Measurements from ENCODE around the gene ODAPH.
A peak's percentile ranks its signal among the peaks of the same experiment; 100 is the strongest.
"Not testable (repeated sequence)": the region's sequence is repeated elsewhere in the genome, so short reads cannot be mapped to it uniquely, and the experiment has no call there.

ODAPH gene, protein sequence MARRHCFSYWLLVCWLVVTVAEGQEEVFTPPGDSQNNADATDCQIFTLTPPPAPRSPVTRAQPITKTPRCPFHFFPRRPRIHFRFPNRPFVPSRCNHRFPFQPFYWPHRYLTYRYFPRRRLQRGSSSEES

DNA sequence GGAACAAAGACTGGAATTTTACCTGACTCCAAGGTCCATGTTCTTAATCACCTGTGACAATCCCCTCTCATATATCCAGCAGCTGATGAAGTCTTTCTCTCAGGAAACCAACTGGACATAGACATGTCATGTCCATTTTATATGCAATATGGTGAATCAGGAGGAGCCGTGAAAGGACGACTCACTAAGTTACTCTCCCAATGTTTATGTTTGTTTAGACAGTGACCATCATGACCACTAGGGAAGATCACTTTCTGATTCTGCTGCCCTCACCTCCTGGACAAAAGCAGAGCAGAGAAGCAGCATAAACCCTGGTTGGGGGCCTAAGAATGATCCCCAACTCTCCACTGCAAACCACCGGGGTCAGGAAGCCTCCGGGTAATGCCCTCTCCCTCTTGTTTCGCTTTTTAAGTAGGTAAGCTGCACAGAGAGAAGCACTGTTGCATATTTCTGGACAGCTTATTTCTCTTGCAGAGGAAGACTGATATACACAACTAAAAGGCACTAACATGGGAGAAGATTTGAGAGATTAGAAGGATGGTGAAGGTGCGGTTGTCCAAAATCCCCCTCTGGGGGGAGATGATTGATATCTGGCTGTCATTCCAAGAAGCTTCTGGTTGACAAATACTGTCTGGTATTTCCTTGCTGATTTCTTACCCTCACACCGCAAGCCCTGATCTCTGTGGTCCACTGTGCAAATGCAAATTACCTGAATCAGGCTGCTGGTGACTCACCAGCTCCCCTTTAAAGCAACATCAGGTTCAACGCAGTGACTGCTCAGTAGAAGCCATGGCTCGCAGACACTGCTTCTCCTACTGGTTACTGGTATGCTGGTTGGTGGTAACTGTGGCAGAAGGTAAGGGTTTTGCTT, at the start of gene ODAPH:
Gene ODAPH, plus strand, starts transcription at position 773 of the 871 bp plus-strand sequence. Its CDS starts 17 bp downstream, at position 790.
- DNase-seq = no peak

DNA sequence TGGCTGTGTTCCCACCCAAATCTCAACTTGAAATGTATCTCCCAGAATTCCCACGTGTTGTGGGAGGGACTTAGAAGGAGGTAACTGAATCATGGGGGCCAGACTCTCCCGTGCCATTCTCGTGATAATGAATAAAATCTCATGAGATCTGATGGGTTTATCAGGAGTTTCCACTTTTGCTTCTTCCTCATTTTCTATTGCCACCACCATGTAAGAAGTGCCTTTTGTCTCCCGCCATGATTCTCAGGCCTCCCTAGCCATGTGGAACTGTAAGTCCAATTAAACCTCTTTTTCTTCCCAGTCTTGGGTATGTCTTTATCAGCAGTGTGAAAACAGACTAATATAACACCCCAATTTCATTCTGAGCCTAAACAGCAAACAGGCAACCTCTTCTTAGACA, 46.3 kb upstream of the ODAPH start:
- DNase-seq = not testable (repeated sequence)

DNA sequence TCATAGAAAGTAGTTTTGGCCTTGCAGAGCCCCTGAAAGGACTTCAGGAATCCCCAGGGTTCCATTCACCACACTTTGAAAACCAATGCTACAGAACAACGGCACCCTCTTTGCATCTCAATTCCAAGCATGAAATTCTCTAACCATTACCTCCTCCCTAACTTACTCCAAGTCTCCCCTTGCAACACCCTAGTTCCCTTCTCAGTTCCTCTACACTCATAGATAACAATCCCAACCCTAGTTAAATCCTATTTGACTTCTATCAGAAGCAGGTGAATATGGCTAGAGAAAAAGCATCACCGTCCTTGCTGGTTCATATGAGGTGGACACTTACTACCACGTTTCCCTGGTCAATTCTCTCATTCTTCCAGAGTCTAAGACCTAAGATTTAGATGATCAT, 44.0 kb upstream of the ODAPH start:
- no peak for DNase-seq

DNA sequence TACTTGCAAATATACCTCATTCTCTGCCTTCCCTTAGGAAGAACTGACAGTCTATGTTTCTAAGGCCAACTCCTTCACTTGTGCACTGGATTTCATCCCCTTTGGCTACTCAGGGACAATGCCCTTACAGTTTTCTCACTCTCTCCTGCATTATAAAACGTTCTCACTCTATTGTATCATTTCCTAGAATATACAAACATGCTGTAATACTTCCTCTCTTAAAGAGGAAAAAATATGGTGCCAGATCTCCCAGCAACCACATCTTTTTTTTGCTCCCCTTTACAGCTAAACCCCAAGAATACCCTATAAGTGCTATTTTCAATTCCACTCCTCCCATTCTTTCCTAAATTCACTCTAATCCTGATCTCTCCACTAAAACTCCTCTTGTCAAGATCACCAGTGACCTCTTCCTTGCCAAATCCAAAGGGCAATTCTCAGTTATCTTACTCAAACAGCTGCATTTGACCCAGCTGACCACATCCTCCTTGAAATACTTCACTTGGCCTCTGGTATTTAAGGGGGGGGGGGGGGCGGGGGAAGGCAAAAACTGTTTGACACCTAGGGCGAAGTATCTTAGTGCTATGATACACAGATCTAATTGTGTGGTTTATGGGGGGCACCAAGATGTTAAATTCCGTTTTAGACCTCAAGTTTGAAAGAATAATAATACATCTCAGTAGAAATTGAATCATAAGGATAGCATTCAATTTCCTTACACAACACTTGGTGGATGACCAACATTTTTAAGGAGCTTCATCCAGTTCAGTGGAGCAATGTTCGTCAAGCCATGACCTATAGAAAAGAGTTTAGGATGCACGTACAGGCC, 43.3 kb upstream of the ODAPH start:
- no peak for DNase-seq

DNA sequence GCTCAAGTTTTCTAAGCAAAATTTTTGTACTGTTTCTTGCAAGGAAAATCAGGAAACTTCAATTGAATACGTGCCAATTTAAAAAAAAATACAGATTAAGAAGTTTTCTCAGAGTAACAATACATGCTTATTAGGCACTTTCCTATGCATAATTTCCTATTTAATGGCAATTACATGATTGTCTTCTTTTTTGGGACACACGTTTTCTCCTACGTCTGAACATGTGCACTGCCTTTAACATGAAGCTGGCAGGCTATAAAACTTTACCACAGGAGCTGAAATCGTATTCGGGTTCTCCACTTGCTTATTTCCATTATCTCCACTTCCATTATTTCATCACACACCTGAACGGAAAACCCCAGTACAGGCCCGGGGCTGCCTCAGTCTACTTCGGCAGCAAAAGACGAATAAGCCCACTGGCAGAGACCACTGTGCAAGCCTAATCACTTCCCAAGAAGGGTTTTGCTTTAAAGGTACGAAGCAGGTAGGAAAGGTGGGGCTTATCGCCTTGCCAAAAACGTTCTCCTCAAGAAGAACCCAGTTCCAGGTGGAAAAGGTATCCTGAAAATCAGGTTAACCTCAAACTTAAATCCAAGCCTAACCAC, 42.2 kb upstream of the ODAPH start:
- no peak for DNase-seq

DNA sequence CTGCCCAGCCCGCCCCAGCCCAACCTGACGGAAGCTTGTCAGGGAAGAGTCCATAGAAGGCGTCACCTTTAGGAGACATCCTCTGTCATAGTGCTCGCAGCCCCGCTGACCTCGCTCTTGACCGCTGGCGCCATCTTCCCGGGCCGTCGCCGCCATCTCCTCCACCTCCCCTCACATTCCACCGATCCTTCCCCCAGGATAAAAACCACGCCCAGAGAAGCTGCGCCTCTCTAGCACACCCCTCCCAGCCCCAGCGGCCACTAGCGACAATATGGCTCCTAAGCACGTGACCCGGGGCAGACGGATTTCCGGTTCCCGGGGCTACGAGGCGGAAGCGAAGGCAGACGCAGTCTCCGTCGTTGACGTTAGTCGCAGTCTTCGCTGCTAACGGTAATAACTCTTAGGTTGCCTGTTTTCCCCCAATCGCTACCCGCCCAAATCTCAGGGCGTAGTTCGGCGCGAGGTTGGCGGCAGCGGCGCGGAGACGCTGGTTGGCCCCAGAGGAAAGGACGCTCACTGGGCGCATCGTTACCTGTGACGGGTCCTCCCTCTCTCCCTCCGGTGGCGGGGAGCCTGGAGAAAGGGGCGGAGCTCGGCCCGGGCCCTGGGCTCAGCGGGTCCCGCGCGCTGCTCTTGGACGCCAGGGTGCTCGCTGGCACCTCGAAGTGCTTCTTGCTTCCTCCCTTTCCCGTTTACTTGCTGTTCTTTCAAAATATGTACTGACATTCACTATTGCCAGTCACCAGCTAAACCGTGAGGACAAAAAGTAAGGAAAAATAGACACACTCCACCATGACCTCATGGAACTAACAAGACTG, 41.5 kb upstream of the ODAPH start, which contains the start of the genes RCHY1 and THAP6:
Gene RCHY1, minus strand, starts transcription at position 273 of the 818 bp plus-strand sequence. Its CDS starts 117 bp downstream, at position 156.
Gene THAP6, plus strand, starts transcription at position 343 of the 818 bp plus-strand sequence. CDS start 980 bp downstream, outside the sequence.
- DNase-seq = peak; percentile 89

DNA sequence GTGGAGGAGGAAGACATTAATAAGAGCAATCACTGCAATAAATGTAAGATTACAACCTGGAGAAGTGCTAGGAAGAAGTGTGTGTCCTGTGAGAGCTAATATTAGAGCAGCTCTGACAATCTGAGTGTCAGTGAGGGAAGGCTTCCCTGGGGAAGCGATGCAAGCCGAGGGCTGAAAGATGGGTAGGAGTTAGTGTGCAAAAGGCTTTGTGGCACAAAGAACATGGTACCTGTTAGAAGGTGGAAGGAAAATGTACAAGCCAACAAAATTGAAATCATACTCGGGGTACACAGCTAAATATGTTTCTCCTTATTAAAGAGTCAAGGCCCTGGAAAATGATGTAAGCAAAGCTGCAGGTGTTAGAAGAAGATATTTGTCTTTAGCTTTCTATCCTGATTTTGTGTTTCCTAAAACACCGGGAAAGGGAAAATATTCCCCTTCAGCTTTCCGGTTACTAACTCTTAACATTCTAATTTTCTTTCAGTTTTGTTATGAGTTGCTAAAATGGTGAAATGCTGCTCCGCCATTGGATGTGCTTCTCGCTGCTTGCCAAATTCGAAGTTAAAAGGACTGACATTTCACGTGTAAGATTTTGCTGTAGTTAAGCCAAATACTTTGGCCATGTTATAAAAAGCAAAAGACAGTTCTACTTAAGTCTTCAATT, 40.8 kb upstream of the ODAPH start:
- no peak for DNase-seq

DNA sequence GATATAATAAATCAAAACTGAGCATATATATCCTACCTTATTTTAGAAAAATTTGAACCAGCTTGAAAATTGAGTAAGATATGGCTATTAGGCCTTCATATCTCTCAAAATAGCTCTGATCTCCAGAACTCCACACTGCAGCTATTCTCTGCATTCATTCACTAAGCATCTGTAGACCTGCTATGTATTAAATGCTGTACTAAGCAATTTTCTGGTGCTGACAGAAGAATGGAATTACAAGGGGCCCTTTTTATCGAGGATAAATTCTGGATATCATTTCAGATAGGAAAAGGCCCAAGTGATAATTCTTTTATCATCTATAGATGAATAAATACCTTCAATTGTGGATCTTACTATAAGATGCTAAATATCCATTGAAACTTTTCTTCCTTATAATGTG, 39.7 kb upstream of the ODAPH start:
- DNase-seq = no peak

DNA sequence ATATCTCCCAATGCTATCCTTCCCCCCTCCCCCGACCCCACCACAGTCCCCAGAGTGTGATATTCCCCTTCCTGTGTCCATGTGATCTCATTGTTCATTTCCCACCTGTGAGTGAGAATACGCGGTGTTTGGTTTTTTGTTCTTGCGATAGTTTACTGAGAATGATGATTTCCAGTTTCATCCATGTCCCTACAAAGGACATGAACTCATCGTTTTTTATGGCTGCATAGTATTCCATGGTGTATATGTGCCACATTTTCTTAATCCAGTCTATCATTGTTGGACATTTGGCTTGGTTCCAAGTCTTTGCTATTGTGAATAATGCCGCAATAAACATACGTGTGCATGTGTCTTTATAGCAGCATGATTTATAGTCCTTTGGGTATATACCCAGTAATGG, 36.4 kb upstream of the ODAPH start:
- DNase-seq = not testable (repeated sequence)

DNA sequence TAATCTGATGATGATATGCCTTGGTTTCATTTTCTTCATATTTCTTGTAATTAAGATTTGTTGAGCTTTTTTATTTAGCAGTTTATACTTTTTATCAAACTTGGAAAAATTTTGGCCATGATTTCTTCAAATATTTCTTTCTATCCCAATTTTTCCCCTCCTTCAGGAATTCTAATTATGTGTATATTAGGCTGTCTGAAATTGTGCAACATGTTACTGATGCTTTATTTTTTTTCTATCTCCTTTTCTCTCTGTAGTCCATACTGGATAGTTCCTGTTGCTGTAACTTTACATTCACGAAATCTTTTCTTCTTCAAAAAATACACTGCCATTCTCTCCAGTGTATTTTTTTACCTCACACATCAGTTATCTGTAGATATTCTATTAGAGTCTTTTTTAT, 30.8 kb upstream of the ODAPH start:
- DNase-seq = no peak

DNA sequence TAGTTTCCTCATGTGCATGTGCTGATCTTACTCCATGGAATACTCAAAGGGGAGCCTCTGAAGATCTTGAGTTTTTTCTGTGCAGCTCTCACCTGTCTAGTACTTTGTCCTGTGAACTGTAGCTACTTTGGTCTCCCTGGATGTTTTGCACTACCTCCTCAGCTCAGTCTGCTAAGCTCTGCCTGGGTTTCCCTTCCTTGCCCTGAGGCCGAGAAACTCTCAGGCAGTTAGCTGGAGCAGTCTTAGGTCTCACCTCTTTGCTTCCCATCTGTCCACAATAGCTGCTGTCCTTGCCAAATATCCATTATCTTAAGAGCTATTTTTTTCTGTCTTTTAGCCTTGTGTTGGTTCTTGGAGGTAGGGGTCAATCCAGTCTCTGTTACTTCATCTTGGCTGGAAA, 30.0 kb upstream of the ODAPH start:
- DNase-seq = no peak

DNA sequence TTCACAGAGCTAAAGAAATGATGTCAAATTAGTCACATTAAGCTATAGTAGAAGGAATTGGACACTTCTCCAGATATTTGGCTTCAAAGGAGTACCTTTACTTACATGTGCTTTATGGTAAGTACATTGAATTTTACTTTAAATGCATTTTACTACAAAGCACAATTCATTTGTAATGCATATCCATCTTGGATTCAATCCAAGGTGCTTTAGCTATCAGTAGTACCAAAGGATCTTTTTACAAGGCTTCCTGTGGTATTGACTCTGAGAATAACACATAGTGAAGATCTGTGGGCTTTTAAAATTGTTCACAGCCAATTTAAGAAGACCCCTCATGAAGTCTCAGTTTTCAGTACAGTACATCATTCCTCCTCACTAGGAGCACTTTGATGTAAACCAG, 28.4 kb upstream of the ODAPH start:
- DNase-seq = no peak

DNA sequence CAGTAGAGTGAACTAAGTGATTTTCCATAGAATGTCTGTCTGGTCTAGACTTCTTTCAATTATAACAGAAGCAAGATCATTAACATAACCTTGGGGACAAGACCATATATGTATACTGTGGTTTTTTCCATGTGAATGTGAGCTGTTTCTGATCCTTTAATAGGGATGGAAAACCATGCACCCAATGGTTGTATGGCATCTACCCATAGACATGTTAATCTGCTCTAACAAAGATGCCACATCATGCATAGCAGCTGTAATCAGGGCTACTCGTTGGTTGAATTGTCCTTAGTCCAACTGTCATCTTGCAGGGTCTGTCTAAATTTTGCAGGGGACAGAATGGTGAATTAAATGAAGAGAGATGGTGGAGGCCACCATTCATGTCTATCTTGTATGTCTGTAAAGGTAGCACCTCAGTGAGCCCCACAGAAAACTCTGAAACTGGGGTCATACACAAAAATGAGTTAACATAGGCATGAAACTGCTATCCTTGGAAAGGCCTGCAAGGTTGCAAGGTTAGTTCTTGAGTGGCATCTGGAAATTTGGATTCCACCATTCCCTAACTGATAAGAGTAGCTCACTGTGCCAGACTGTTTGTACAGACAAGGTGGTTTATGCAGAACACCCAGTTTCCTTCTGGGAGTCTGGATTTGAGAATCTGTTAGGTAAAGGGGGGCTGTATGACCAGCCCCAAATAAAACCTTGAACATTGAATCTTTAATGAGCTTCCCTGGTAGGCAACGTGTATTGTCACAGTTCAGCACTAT, 25.1 kb upstream of the ODAPH start:
- no peak for DNase-seq

DNA sequence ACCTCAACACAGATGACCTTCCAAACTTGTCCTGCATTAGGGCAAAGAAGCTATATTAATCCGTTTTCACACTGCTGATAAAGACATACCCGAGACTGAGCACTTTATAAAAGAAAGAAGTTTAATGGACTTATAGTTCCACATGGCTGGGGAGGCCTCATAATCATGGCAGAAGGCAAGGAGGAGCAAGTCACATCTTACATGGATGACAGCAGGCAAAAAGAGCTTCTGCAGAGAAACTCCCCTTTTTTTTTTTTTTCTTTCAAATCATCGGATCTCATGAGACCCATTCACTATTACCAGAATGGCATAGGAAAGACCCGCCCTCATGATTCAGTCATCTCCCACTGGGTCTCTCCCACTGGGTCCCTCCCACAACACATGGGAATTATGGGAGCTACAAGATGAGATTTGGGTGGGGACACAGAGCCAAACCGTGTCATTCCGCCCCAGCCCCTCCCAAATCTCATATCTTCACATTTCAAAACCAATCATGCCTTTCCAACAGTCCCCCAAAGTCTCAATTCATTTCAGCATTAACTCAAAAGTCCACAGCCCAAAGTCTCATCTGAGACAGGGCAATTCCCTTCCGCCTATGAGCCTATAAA, 24.2 kb upstream of the ODAPH start:
- not testable (repeated sequence) for DNase-seq

DNA sequence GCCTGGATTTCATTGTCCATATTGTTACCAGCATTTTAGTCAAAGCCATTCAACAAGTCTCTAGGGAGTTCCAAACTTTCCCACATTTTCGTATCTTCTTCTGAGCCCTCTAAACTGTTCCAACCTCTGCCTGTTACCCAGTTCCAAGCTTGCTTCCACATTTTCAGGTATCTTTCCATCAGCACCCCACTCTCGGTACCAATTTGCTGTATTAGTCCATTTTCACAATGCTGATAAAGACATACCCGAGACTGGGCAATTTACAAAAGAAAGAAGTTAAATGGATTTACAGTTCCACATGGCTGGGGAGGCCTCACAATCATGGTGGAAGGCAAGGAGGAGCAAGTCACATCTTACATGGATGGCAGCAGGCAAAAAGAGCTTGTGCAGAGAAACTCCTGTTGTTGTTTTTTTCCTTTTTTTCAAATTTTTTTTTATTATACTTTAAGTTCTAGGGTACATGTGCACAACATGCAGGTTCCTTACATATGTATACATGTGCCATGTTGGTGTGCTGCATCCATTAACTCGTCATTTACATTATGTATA, 22.5 kb upstream of the ODAPH start:
- not testable (repeated sequence) for DNase-seq

DNA sequence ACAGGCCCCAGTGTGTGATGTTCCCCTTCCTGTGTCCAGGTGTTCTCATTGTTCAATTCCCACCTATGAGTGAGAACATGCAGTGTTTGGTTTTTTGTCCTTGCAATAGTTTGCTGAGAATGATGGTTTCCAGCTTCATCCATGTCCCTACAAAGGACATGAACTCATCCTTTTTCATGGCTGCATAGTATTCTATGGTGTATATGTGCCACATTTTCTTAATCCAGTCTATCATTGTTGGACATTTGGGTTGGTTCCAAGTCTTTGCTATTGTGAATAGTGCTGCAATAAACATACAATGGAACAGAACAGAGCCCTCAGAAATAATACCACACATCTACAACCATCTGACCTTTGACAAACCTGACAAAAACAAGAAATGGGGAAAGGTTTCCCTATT, 21.9 kb upstream of the ODAPH start:
- not testable (repeated sequence) for DNase-seq

DNA sequence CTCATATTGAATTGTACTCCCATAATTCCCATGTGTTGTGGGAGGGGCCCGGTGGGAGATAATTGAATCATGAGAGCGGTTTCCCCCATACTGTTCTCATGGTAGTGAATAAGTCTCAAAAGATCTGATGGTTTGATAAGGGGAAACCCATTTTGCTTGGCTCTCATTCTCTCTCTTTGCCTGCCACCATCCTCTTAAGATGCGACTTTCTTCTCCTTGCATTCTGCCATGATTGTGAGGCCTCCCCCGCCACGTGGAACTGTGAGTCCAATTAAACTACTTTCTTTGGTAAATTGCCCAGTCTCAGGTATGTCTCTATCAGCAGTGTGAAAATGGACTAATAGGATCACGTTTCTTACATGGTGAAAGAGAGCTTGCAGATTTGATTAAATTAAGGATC, 18.6 kb upstream of the ODAPH start:
- DNase-seq = not testable (repeated sequence)

DNA sequence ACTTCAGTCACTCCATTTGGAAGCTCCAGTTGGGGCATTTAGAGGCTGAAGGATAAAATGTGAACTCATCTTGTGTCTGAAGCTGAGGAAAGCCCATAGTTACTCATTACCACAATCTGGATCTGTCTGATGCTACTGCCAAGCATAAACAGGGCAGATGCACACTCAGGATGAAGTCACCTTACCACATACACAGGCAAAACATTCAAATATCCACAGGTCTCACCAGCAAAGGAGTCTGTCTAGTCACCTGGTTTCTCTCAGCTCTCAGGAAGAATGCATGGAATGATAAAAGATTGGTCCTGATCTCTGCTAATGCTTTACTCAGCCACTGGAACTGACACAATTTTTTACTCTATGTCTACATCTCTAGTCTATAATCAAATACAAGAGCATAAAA, 13.0 kb upstream of the ODAPH start:
- no peak for DNase-seq

DNA sequence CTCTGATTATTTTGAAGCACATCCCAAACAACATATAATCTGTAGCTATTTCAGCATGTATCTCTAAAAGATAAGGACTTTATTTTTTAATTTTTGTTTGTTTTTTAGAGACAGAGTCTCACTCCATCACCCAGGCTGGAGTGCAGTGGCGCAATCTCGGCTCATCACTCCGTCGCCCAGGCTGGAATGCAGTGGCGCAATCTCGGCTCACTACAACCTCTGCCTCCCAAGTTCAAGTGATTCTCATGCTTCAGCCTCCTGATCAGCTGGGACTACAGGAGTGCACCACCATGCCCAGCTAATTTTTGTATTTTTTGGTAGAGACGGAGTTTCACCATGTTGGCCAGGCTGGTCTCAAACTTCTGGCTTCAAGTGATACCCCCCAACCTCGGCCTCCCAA, 11.6 kb upstream of the ODAPH start:
- DNase-seq = not testable (repeated sequence)

DNA sequence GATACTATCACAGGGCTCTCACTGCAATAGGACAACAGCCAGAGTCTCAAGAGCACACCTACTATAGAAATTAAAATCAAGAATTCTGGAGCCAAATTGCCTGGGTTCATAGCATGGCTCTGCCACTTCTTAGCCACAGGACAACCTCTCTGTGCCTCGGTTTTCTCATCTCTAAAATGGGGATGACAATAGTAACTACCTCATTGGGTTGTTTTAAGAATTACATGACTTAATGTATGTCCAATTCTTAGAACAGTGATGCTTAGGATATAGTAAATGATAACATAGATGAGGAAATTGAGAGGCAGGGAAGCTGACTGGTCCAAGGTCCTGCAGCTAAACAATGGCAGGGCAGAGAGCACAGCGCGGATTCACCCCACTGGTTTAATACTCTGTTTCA, 11.0 kb upstream of the ODAPH start:
- no peak for DNase-seq

All from stimulated activated CD4-positive, alpha-beta T cell treated with anti-CD3 and anti-CD28 coated beads, Interleukin-4, amount 100 ng/mL, for 1 hour (primary cell).